HG03439 (cell line): ENCODE data around the gene CAV3.

Experiments used
- ATAC-seq: cut with Tn5 transposase; IDR thresholded peaks from one replicate; pipeline ENCODE4 v1.9.1; 2021; ENCODE audit warnings: mild to moderate bottlenecking, moderate library complexity; ENCODE audit not compliant: unreplicated experiment

Gene CAV3

GRCh38 chr3:8793242-8793641 lies 59.6 kb downstream of the CAV3 start:
- ATAC-seq, result no peak

GRCh38 chr3:8794247-8794646 lies 60.6 kb downstream of the CAV3 start:
- ATAC-seq, result no peak
